ENCODE data around the gene TMEFF2. TPM values are rescaled to one million over a fixed set of nuclear protein-coding genes. Genes with fewer than 3 reads are reported as not detected.
"Not testable (repeated sequence)": the region's sequence is repeated elsewhere in the genome, so short reads cannot be mapped to it uniquely, and the experiment has no call there.

TMEFF2 gene
- total and polyA plus RNA-seq, 2 of the 8 experiments (the other 6 are each of a cell fraction or from before 2014, with no cell fraction given): 0.91 to 3.7 TPM

DNA sequence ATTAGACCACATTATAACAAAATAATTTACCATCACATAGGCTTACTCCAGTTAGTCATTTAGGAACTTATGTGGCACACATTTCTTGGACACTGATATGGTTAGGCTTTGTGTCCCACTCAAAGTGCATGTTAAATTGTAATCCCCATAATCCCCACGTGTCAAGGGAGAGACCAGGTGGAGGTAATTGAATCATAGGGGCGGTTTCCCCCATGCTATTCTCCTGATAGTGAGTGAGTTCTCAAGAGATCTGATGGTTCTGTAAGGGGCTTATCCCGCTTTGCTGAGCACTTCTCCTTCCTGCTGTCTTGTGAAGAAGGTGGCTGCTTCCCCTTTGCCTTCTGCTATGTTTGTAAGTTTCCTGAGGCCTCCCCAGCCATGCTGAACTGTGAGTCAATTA lies 114.6 kb downstream of the TMEFF2 start:
- H3K23ac ChIP-seq (ENCODE audit: insufficient read length); H3K4me1 ChIP-seq (replicated peaks in 1 of 4; ENCODE audit: control insufficient read depth in 3 of 4, insufficient read depth in 4 of 4, low read length in 3 of 4); H3K27me3 ChIP-seq (replicated peaks in 1 of 4; ENCODE audit: control insufficient read depth in 3 of 4, extremely low read depth in 1 of 4, insufficient read depth in 3 of 4, low read length in 3 of 4); H2BK5ac ChIP-seq (ENCODE audit: low read depth, low read length); H3K27ac ChIP-seq (ENCODE audit: low read depth, low read length); H2BK15ac ChIP-seq (ENCODE audit: low read length); H3K4me3 ChIP-seq (ENCODE audit: extremely low read depth in 1 of 4, insufficient read depth in 2 of 4, low read depth in 3 of 4, low read length in 4 of 4); H3K79me2 ChIP-seq (ENCODE audit: control insufficient read depth in 1 of 2, insufficient read depth in 2 of 2, low read length in 2 of 2); H3K4ac ChIP-seq (replicated peaks; ENCODE audit: insufficient read length, low read depth, low read length); H4K91ac ChIP-seq (replicated peaks; ENCODE audit: insufficient read length, low read length); H2BK20ac ChIP-seq (ENCODE audit: low read length); H4K20me1 ChIP-seq (replicated peaks in 1 of 2; ENCODE audit: control insufficient read depth in 1 of 2, insufficient read depth in 2 of 2, low read length in 2 of 2); H3K9me3 ChIP-seq (ENCODE audit: insufficient read depth in 2 of 2, low read depth in 1 of 2, low read length in 1 of 2); POLR2A ChIA-PET (ENCODE audit: partially characterized antibody); H3K56ac ChIP-seq (replicated peaks; ENCODE audit: insufficient read length, low read depth, low read length); H3K14ac ChIP-seq (ENCODE audit: insufficient read length); H3K18ac ChIP-seq (ENCODE audit: extremely low read depth, low read length); H3K79me1 ChIP-seq (ENCODE audit: low read depth, low read length); H4K5ac ChIP-seq (ENCODE audit: insufficient read length, low read depth, low read length); H3K9ac ChIP-seq (replicated peaks in 1 of 4; ENCODE audit: extremely low read depth in 1 of 4, low read depth in 3 of 4, low read length in 3 of 4); H3K4me2 ChIP-seq (ENCODE audit: insufficient read depth in 1 of 2, low read depth in 2 of 2, low read length in 2 of 2); H2AK5ac ChIP-seq (ENCODE audit: low read depth, low read length); FAIRE-seq; DNase-seq (ENCODE audit: low read depth in 1 of 2, low spot score in 2 of 2); H3K23me2 ChIP-seq (ENCODE audit: low read depth, low read length); H2AFZ ChIP-seq (ENCODE audit: low read length); H4K8ac ChIP-seq (ENCODE audit: extremely low read depth, insufficient read depth, low read length); H2BK120ac ChIP-seq (replicated peaks; ENCODE audit: low read depth, low read length); H3K36me3 ChIP-seq (ENCODE audit: control insufficient read depth in 2 of 4, insufficient read depth in 4 of 4, low read length in 3 of 4); H2BK12ac ChIP-seq (ENCODE audit: low read depth, low read length): not testable (repeated sequence)
- CTCF ChIA-PET (ENCODE audit: partially characterized antibody): interaction anchor here (1.1 to 1.5 kb wide), 2 partner anchors 15 to 267 kb away, joined by 3 to 4 read pairs; no protein-coding TSS in a partner anchor
- WGBS, 2 experiments (ENCODE audit: extremely low coverage in 1 of 2, insufficient coverage in 1 of 2, insufficient read length in 1 of 2, insufficient replicate concordance in 2 of 2, low coverage in 1 of 2, low lambda C conversion rate in 2 of 2, missing lambda C conversion rate in 1 of 2): 92% methylated on average over 3 of the region's 3 CpGs; no CpG with 5 or more reads in 1 of the 2 experiments

Data from H1 (cell line).